ENCODE measurements around the gene CDCP1. TPM values are rescaled to one million over a fixed set of nuclear protein-coding genes. Genes with fewer than 3 reads are reported as not detected.

The CDCP1 gene
- total RNA-seq, 4 donors from 2014 or later, result 29.7 to 68.3 (median 61.5) TPM

- DNase-seq, result no peak
- Histone ChIP-seq H3K36me3 (no peaks in the 10 kb centered on the region), H3K4me1 (peaks cover 0 to 3% (median 0%) of the 10 kb centered on the region in 4 donors), H3K27me3 (no peaks in the 10 kb centered on the region), H3K4me3 (no peak overlapping the region), H3K9me3 (no peaks in the 10 kb centered on the region), H3K27ac (no peak overlapping the region)
- TF ChIP-seq POLR2A (IDR thresholded peaks at IDR 0.05) (no peak), CTCF (IDR thresholded peaks at IDR 0.05) (no peak)
Observed at GRCh38 chr3:45183872-45184262, 37.7 kb upstream of the CDCP1 start.

- TF ChIP-seq POLR2A (IDR thresholded peaks at IDR 0.05), result no peak
- TF ChIP-seq CTCF (IDR thresholded peaks at IDR 0.05), result no peak
- Histone ChIP-seq H3K27me3 (no peaks in the 10 kb centered on the region), H3K9me3 (no peaks in the 10 kb centered on the region), H3K27ac (peak overlapping the region in 2 of 4 donors; percentile 24 to 60), H3K36me3 (no peaks in the 10 kb centered on the region), H3K4me3 (no peak overlapping the region), H3K4me1 (peaks cover 0 to 3% (median 0%) of the 10 kb centered on the region in 4 donors)
- peak in 2 of 3 donors; percentile 65 to 71 for DNase-seq
Observed at GRCh38 chr3:45182915-45183871, 37.0 kb upstream of the CDCP1 start.

- Histone ChIP-seq H3K4me1 (peaks cover 0 to 3% (median 0%) of the 10 kb centered on the region in 4 donors), H3K27ac (no peak overlapping the region), H3K36me3 (no peaks in the 10 kb centered on the region), H3K27me3 (no peaks in the 10 kb centered on the region), H3K9me3 (no peaks in the 10 kb centered on the region), H3K4me3 (no peak overlapping the region)
- no peak for DNase-seq
- no peak for TF ChIP-seq CTCF (IDR thresholded peaks at IDR 0.05)
- no peak for TF ChIP-seq POLR2A (IDR thresholded peaks at IDR 0.05)
Observed at GRCh38 chr3:45181496-45181895, 35.3 kb upstream of the CDCP1 start.

- Histone ChIP-seq H3K27ac (no peak overlapping the region), H3K9me3 (no peaks in the 10 kb centered on the region), H3K4me1 (peaks cover 0 to 3% (median 0%) of the 10 kb centered on the region in 4 donors), H3K36me3 (no peaks in the 10 kb centered on the region), H3K27me3 (no peaks in the 10 kb centered on the region), H3K4me3 (no peak overlapping the region)
- no peak for DNase-seq
- no peak for TF ChIP-seq POLR2A (IDR thresholded peaks at IDR 0.05)
- no peak for TF ChIP-seq CTCF (IDR thresholded peaks at IDR 0.05)
Observed at GRCh38 chr3:45180899-45181298, 34.7 kb upstream of the CDCP1 start.

GRCh38 chr3:45180051-45180450 is 33.9 kb upstream of the CDCP1 start:
- no peak for TF ChIP-seq POLR2A (IDR thresholded peaks at IDR 0.05)
- TF ChIP-seq CTCF (IDR thresholded peaks at IDR 0.05), result no peak
- H3K4me1 ChIP-seq, result peaks cover 0 to 3% (median 0%) of the 10 kb centered on the region in 4 donors
- DNase-seq, result no peak
- no peak overlapping the region for H3K4me3 ChIP-seq
- no peak overlapping the region for H3K27ac ChIP-seq
- H3K27me3 ChIP-seq, result no peaks in the 10 kb centered on the region
- H3K36me3 ChIP-seq, result no peaks in the 10 kb centered on the region
- H3K9me3 ChIP-seq, result no peaks in the 10 kb centered on the region
